A549 (cell line): ENCODE results near the gene CA10. TPM values are rescaled to one million over a fixed set of nuclear protein-coding genes. Genes with fewer than 3 reads are reported as not detected.
A peak's percentile ranks its signal among the peaks of the same experiment; 100 is the strongest.

Experiments used
- ATAC-seq, 2 experiments: fragments of 200-7000 bp in 1 of 2; fragments of >200 bp in 1 of 2; cut with Nextera tagmentation in 1 of 2; cut with Tn5 transposase in 1 of 2; 3 replicates each; pipeline versions ENCODE4 v1.8.0 to v1.9.1; 2018 to 2020; ENCODE audit warnings: mild to moderate bottlenecking in 1 of 2, moderate library complexity in 1 of 2
- CTCF ChIA-PET: fragments of 300-600 bp; sonication (Branson Sonifier 250); formaldehyde crosslinking; extraction: SDS; loops from one replicate; lab custom pipeline; 2021; ENCODE audit warnings: antibody characterized with exemption, inconsistent platforms; lab: Yijun Ruan, JAX
- POLR2A ChIA-PET: fragments of 350-600 bp; formaldehyde crosslinking; extraction: SDS; loops from one replicate; lab custom pipeline; 2021; ENCODE audit warnings: antibody characterized with exemption, inconsistent platforms; lab: Yijun Ruan, JAX
- DNase-seq, 2 experiments: peaks; one replicate each; pipeline versions ENCODE4 v3.0.0 to v3.0.0-alpha.2; 2011 to 2016; ENCODE audit warnings: low read depth in 1 of 2, low spot score in 1 of 2
- FAIRE-seq: peaks from 2 replicates; lab custom pipeline; 2011; peaks lifted over from hg19 to GRCh38; lab: Jason Lieb, UNC
- H3K27ac ChIP-seq, 2 experiments: fragments of >200 bp; sonication (Bioruptor Twin); formaldehyde crosslinking; 3 replicates each; pipeline ENCODE4 v1.5.1; 2016 to 2017
- H3K4me1 ChIP-seq: fragments of >200 bp; sonication (Bioruptor Twin); formaldehyde crosslinking; 3 replicates; pipeline ENCODE4 v1.6.1; 2016
- H3K4me2 ChIP-seq: fragments of >200 bp; sonication (Bioruptor Twin); formaldehyde crosslinking; 3 replicates; pipeline ENCODE4 v1.6.1; 2016
- H3K4me3 ChIP-seq: fragments of >200 bp; sonication (Bioruptor Twin); formaldehyde crosslinking; 3 replicates; pipeline ENCODE4 v1.5.1; 2016
- H3K9me3 ChIP-seq: fragments of >200 bp; sonication (Bioruptor Twin); formaldehyde crosslinking; 3 replicates; pipeline ENCODE4 v1.6.1; 2016
- CBX8 ChIP-seq: fragments of 200-600 bp; sonication (generic); IDR thresholded peaks from 2 replicates; pipeline ENCODE4 v1.6.1; 2016
- CHD4 ChIP-seq: fragments of 200-600 bp; sonication (generic); IDR thresholded peaks from 2 replicates; pipeline ENCODE4 v1.6.1; 2016; ENCODE audit warnings: antibody characterized with exemption, mild to moderate bottlenecking, borderline replicate concordance
- CTCF ChIP-seq: fragments of >200 bp; sonication (Bioruptor Twin); formaldehyde crosslinking; IDR thresholded peaks from 3 replicates; pipeline ENCODE4 v1.5.1; 2016
- E2F6 ChIP-seq: IDR thresholded peaks from 2 replicates; pipeline ENCODE4 v1.6.1; 2012; ENCODE audit warnings: low read depth, borderline replicate concordance
- EHMT2 ChIP-seq: fragments of 200-600 bp; sonication (generic); IDR thresholded peaks from 2 replicates; pipeline ENCODE4 v1.6.1; 2016; ENCODE audit warnings: antibody characterized with exemption, low read depth, mild to moderate bottlenecking, moderate library complexity
- ESRRA ChIP-seq: fragments of 150-350 bp; IDR thresholded peaks from 2 replicates; pipeline ENCODE4 v1.6.1; 2014; ENCODE audit warnings: mild to moderate bottlenecking, low read length, borderline replicate concordance
- FOXS1 ChIP-seq: fragments of 250-450 bp; sonication (Bioruptor Pico); IDR thresholded peaks from 2 replicates; pipeline ENCODE4 v1.5.0; 2020; ENCODE audit warnings: mild to moderate bottlenecking, moderate library complexity
- HES2 ChIP-seq: fragments of >200 bp; sonication (Bioruptor Twin); formaldehyde crosslinking; IDR thresholded peaks from 2 replicates; pipeline ENCODE4 v1.6.1; 2016
- KDM1A ChIP-seq: fragments of 200-600 bp; sonication (generic); IDR thresholded peaks from 2 replicates; pipeline ENCODE4 v1.6.1; 2016; ENCODE audit warnings: low read depth, mild to moderate bottlenecking
- MAX ChIP-seq: IDR thresholded peaks from 2 replicates; pipeline ENCODE4 v1.6.1; 2012
- MYC ChIP-seq: IDR thresholded peaks from 2 replicates; pipeline ENCODE4 v1.6.1; 2012; ENCODE audit warnings: mild to moderate bottlenecking, inconsistent platforms, low read length, improper control_type of control experiment, borderline replicate concordance
- NFE2L2 ChIP-seq: fragments of 150-350 bp; conservative IDR thresholded peaks from 2 replicates; pipeline ENCODE4 v1.6.1; 2014; ENCODE audit warnings: low read length
- POLR2A ChIP-seq: IDR thresholded peaks from 2 replicates; pipeline ENCODE4 v1.6.1; 2012; ENCODE audit warnings: mild to moderate bottlenecking, low read length
- RARB ChIP-seq: fragments of 250-450 bp; sonication (Bioruptor Pico); IDR thresholded peaks from 2 replicates; pipeline ENCODE4 v1.8.0; 2021; ENCODE audit warnings: mild to moderate bottlenecking, moderate library complexity
- RCOR1 ChIP-seq: fragments of 150-350 bp; IDR thresholded peaks from 2 replicates; pipeline ENCODE4 v1.6.1; 2014; ENCODE audit warnings: antibody characterized with exemption, low read length, low read depth
- REST ChIP-seq: fragments of 200-600 bp; sonication (generic); IDR thresholded peaks from 2 replicates; pipeline ENCODE4 v1.6.1; 2016; ENCODE audit warnings: antibody characterized with exemption, mild to moderate bottlenecking, moderate library complexity
- ZC3H11A ChIP-seq: fragments of 450-650 bp; IDR thresholded peaks from 2 replicates; pipeline ENCODE4 v1.6.1; 2014; ENCODE audit warnings: antibody characterized with exemption, mild to moderate bottlenecking
- ZSCAN20 ChIP-seq: fragments of 250-450 bp; sonication (Bioruptor Pico); IDR thresholded peaks from 2 replicates; pipeline ENCODE4 v1.8.0; 2022; ENCODE audit warnings: mild to moderate bottlenecking, moderate library complexity
- WGBS: methylation state at CpG from one replicate; pipeline ENCODE4 v1.1.6; 2017; ENCODE audit errors: missing lambda C conversion rate; 5-methylcytosine and 5-hydroxymethylcytosine counted together
- polyA plus RNA-seq, 4 experiments: library from polyadenylated mRNA; depleted of rRNA in 3 of 4; stranded (reverse); fragments of >200 nt; fragmentation: RNase III in 1 of 4; extraction: RNeasy Plus Mini Kit Qiagen cat#74134 plus additional on column Dnase treatment in 1 of 4; gene quantifications; 2 replicates in 3 of 4; 3 replicates in 1 of 4; pipeline ENCODE4 v1.2.3, GENCODE V29; 2011 to 2017
- TF ChIP-seq, protein P1 (sequence below): fragments of 150-350 bp; IDR thresholded peaks from 2 replicates; pipeline ENCODE4 v1.6.1; 2014; ENCODE audit warnings: low read depth, mild to moderate bottlenecking, low read length

The CA10 gene
- polyA plus RNA-seq, 2 of the 4 experiments (the other 2 are of a cell fraction), result not detected

DNA sequence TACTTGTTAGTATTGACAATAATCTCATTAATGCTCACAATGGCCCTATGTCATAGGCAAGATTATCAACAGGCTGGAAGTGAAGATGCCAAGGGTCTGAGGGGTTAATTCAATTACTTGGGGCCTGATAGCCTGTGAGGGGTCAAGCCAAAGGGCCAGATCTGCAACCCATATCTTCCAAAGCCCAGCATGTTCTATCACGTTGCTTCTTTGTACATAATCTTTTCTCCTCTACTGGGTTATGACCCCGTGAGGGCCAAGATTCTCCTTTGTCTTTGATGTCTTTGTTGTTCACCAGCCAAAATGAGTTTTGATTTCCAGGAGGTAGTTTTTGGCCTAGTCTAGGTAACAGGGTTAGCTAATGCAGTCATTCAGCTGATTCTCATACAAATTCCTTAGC is 551.0 kb downstream of the CA10 start:
- 38% methylated on average over 2 of the region's 2 CpGs for WGBS
- H3K4me1 ChIP-seq, result 0 out of 3 replicates have a peak, but pooled peaks cover 3% of the 10 kb centered on the region
- no peak overlapping the region for H3K4me2 ChIP-seq
- POLR2A ChIA-PET, result no interaction called here
- CTCF ChIA-PET, result interaction anchor here (1.5 to 1.9 kb wide), 3 partner anchors 8 to 72 kb away, joined by 3 to 7 read pairs (median 5); no protein-coding TSS in a partner anchor
- H3K9me3 ChIP-seq, result no peaks in the 10 kb centered on the region
- DNase-seq (no peak), ATAC-seq (no peak), FAIRE-seq (peak; percentile 59)
- TF ChIP-seq REST, result no peak
- TF ChIP-seq CHD4, result no peak
- no peak for TF ChIP-seq ZSCAN20
- TF ChIP-seq MAX, result no peak
- no peak for TF ChIP-seq NFE2L2
- no peak for TF ChIP-seq FOXS1
- TF ChIP-seq, protein P1, sequence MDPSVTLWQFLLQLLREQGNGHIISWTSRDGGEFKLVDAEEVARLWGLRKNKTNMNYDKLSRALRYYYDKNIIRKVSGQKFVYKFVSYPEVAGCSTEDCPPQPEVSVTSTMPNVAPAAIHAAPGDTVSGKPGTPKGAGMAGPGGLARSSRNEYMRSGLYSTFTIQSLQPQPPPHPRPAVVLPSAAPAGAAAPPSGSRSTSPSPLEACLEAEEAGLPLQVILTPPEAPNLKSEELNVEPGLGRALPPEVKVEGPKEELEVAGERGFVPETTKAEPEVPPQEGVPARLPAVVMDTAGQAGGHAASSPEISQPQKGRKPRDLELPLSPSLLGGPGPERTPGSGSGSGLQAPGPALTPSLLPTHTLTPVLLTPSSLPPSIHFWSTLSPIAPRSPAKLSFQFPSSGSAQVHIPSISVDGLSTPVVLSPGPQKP, result no peak
- TF ChIP-seq KDM1A, result no peak
- TF ChIP-seq HES2, result no peak
- TF ChIP-seq RARB (CRISPR knock-in tag), result no peak
- TF ChIP-seq RCOR1, result no peak
- no peak for TF ChIP-seq ESRRA
- H3K4me3 ChIP-seq, result no peak overlapping the region
- H3K27ac ChIP-seq, result no peak overlapping the region

DNA sequence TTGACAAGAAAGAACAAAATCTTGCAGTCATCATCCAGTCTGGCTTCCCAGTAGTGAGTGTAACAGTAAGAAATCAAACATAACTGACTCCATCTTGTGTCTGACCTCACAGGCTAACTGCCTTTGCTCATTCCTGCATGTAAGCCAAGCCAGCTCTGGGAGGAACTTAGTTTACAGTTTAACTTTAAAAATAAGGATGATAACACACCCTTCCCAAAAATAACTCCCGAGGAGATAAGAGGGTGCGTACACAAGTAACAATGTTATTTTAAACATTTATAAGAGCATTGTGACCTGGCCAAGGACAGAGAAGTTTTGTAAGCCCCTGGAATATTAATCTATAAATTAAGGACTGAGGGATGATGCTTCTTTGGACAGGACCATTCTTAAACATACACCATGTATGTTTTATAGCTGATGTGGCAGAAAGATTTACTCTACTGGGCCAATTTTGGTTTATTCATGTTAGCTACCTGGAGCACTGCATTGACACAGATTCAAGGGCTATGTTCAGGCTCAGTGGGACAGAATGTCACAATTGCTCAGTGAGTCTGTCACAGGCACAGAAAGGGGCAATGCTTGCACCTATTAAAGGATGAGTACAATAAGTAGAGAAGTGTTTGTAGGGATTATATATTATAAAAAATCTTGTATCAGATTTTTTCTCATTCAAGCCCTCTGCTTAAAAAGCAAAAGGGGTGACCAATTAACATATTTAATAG is 554.1 kb downstream of the CA10 start:
- FAIRE-seq (no peak), DNase-seq (no peak), ATAC-seq (no peak)
- 0 out of 3 replicates have a peak, but pooled peaks cover 3% of the 10 kb centered on the region for H3K4me1 ChIP-seq
- ChIA-PET POLR2A (no interaction called here), CTCF (no interaction called here)
- H3K4me3 ChIP-seq, result no peak overlapping the region
- H3K4me2 ChIP-seq, result no peak overlapping the region
- no peaks in the 10 kb centered on the region for H3K9me3 ChIP-seq
- no peak overlapping the region for H3K27ac ChIP-seq
- TF ChIP-seq EHMT2 (no peak), POLR2A (no peak), FOXS1 (no peak), E2F6 (no peak), MYC (no peak), CBX8 (no peak), ZC3H11A (no peak), CTCF (no peak), HES2 (no peak)
- TF ChIP-seq, protein P1, result no peak
- 31% methylated on average over 2 of the region's 2 CpGs for WGBS
